GM23248 (cell line): ENCODE data around the gene ABLIM2. TPM values are rescaled to one million over a fixed set of nuclear protein-coding genes. Genes with fewer than 3 reads are reported as not detected.
A peak's percentile ranks its signal among the peaks of the same experiment; 100 is the strongest.

Experiments used
- DNase-seq: peaks from one replicate; pipeline ENCODE4 v3.0.0-alpha.2; 2015
- H2AFZ ChIP-seq: fragments of 200-600 bp; sonication (generic); 2 replicates; pipeline ENCODE4 v1.6.1; 2016; ENCODE audit warnings: antibody characterized with exemption
- H3F3A ChIP-seq: fragments of 200-600 bp; sonication (generic); 2 replicates; pipeline ENCODE4 v1.6.1; 2016; ENCODE audit warnings: mild to moderate bottlenecking, antibody characterized with exemption, mixed run types; ENCODE audit not compliant: insufficient read depth
- H3K27ac ChIP-seq: fragments of 200-600 bp; sonication (generic); 2 replicates; pipeline ENCODE4 v1.5.1; 2016; ENCODE audit warnings: mild to moderate bottlenecking
- H3K27me3 ChIP-seq: fragments of 200-600 bp; sonication (generic); replicated peaks from 2 replicates; pipeline ENCODE4 v1.6.1; 2016; ENCODE audit warnings: mild to moderate bottlenecking; ENCODE audit not compliant: insufficient read depth
- H3K36me3 ChIP-seq: fragments of 200-600 bp; sonication (generic); 2 replicates; pipeline ENCODE4 v1.6.1; 2016; ENCODE audit warnings: low read depth, mild to moderate bottlenecking
- H3K4me1 ChIP-seq: fragments of 200-600 bp; sonication (generic); 2 replicates; pipeline ENCODE4 v1.6.1; 2016; ENCODE audit warnings: mild to moderate bottlenecking; ENCODE audit not compliant: insufficient read depth
- H3K4me2 ChIP-seq: fragments of 200-600 bp; sonication (generic); one replicate; pipeline ENCODE4 v1.6.1; 2016; ENCODE audit warnings: mild to moderate bottlenecking; ENCODE audit not compliant: unreplicated experiment
- H3K4me3 ChIP-seq: fragments of 200-600 bp; sonication (generic); 2 replicates; pipeline ENCODE4 v1.5.1; 2016; ENCODE audit warnings: mild to moderate bottlenecking
- H3K79me2 ChIP-seq: fragments of 200-600 bp; sonication (generic); 2 replicates; pipeline ENCODE4 v1.6.1; 2016; ENCODE audit warnings: mild to moderate bottlenecking; ENCODE audit not compliant: insufficient read depth
- H3K9ac ChIP-seq: fragments of 200-600 bp; sonication (generic); 2 replicates; pipeline ENCODE4 v1.6.1; 2016; ENCODE audit warnings: mild to moderate bottlenecking
- H3K9me2 ChIP-seq: fragments of 200-600 bp; sonication (generic); 2 replicates; pipeline ENCODE4 v1.6.1; 2016; ENCODE audit warnings: mixed run types, mild to moderate bottlenecking, moderate library complexity; ENCODE audit not compliant: insufficient read depth
- H3K9me3 ChIP-seq: fragments of 200-600 bp; sonication (generic); one replicate; pipeline ENCODE4 v1.6.1; 2017; ENCODE audit warnings: low read depth
- H4K20me1 ChIP-seq: fragments of 200-600 bp; sonication (generic); 2 replicates; pipeline ENCODE4 v1.6.0; 2016; ENCODE audit not compliant: insufficient read depth
- EZH2 ChIP-seq: fragments of 200-600 bp; sonication (generic); IDR thresholded peaks from 2 replicates; pipeline ENCODE4 v1.6.1; 2018; ENCODE audit warnings: antibody characterized with exemption, mild to moderate bottlenecking; ENCODE audit not compliant: insufficient read depth, poor library complexity, severe bottlenecking
- EZH2phosphoT487 ChIP-seq: fragments of 200-600 bp; sonication (generic); IDR thresholded peaks from 2 replicates; pipeline ENCODE4 v1.6.1; 2018; ENCODE audit warnings: antibody characterized with exemption, moderate library complexity, mild to moderate bottlenecking, low read depth; ENCODE audit not compliant: insufficient read depth
- WGBS, 2 experiments: methylation state at CpG; one replicate each; pipeline ENCODE4 v1.1.6; 2015 to 2017; ENCODE audit warnings: low lambda C conversion rate in 2 of 2, low coverage in 1 of 2; ENCODE audit errors: missing lambda C conversion rate in 2 of 2; 5-methylcytosine and 5-hydroxymethylcytosine counted together
- in situ Hi-C: fragments of 300-500 bp; cut with MboI; formaldehyde crosslinking; loops from 2 replicates; pipeline ENCODE4 v1.15.0; 2020
- polyA plus RNA-seq: library from polyadenylated mRNA; unstranded; fragments of >200 nt; fragmentation: Nextera tagmentation; extraction: Ambion mirVana; gene quantifications from 2 replicates; pipeline ENCODE4 v1.2.1, GENCODE V29; 2016
- total RNA-seq: library from RNA; depleted of rRNA; stranded (reverse); fragments of >200 nt; shearing (Covaris generic); gene quantifications from 2 replicates; pipeline ENCODE4 v1.2.3, GENCODE V29; 2014

ABLIM2 gene
- total and polyA plus RNA-seq, 2 experiments from 2014 or later = not detected

GRCh38 chr4:8155048-8155447, 3.6 kb downstream of the ABLIM2 start:
- Histone ChIP-seq H3F3A (no peaks in the 10 kb centered on the region), H2AFZ (no peak overlapping the region), H3K27ac (no peak overlapping the region), H4K20me1 (no peaks in the 10 kb centered on the region), H3K4me2 (no peak overlapping the region), H3K9me3 (no peaks in the 10 kb centered on the region), H3K9ac (no peak overlapping the region), H3K4me3 (no peak overlapping the region), H3K79me2 (no peaks in the 10 kb centered on the region), H3K36me3 (no peaks in the 10 kb centered on the region), H3K4me1 (no peaks in the 10 kb centered on the region), H3K9me2 (no peaks in the 10 kb centered on the region), H3K27me3 (peaks cover 23% of the 10 kb centered on the region)
- 63 to 71% methylated on average over 6 of the region's 6 CpGs for WGBS, 2 experiments
- peak; percentile 44 for DNase-seq
- no peak for TF ChIP-seq EZH2
- no peak for TF ChIP-seq EZH2phosphoT487
- in situ Hi-C loops = no loop called here

- no peak for DNase-seq
- no peak overlapping the region for H3K4me3 ChIP-seq
- TF ChIP-seq EZH2 (no peak), EZH2phosphoT487 (no peak)
- no peak overlapping the region for H3K4me2 ChIP-seq
- no peaks in the 10 kb centered on the region for H3K79me2 ChIP-seq
- in situ Hi-C loops = no loop called here
- H3K4me1 ChIP-seq = no peaks in the 10 kb centered on the region
- H4K20me1 ChIP-seq = no peaks in the 10 kb centered on the region
- H3K9ac ChIP-seq = no peak overlapping the region
- no peaks in the 10 kb centered on the region for H3K36me3 ChIP-seq
- H3K27ac ChIP-seq = no peak overlapping the region
- peaks cover 23% of the 10 kb centered on the region for H3K27me3 ChIP-seq
- no peak overlapping the region for H2AFZ ChIP-seq
- no peaks in the 10 kb centered on the region for H3K9me3 ChIP-seq
- WGBS, 2 experiments = 57 to 61% methylated on average over 10 of the region's 10 CpGs
- H3F3A ChIP-seq = no peaks in the 10 kb centered on the region
- H3K9me2 ChIP-seq = no peaks in the 10 kb centered on the region
These were observed 5.2 kb downstream of the ABLIM2 start for GRCh38 chr4:8153441-8153840.

DNA sequence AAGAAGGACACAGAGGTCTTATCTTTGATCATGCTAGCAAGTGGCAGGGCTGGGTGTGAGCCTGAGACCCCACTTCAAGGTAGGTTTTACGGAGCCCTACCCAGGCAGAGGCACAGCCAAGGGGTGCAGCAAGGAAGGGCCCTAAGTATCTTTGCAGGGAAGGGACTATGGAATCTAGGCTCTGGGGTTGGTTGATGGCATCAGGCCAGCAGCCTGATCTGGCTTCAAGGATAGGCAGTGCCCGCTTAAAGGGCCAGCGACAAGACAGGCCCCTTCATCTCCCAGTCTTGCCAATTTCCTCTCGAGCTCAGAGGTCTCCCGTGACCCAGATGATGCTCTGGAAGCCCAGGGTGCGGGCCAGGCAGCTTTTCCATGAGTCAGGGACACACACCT, 5.8 kb downstream of the ABLIM2 start:
- no peaks in the 10 kb centered on the region for H3F3A ChIP-seq
- no peaks in the 10 kb centered on the region for H3K9me2 ChIP-seq
- in situ Hi-C loops = no loop called here
- no peaks in the 10 kb centered on the region for H3K9me3 ChIP-seq
- 38 to 56% methylated on average over 6 of the region's 6 CpGs for WGBS, 2 experiments
- TF ChIP-seq EZH2phosphoT487 (no peak), EZH2 (no peak)
- H3K36me3 ChIP-seq = no peaks in the 10 kb centered on the region
- DNase-seq = no peak
- H3K27ac ChIP-seq = no peak overlapping the region
- H2AFZ ChIP-seq = no peak overlapping the region
- H3K27me3 ChIP-seq = peaks cover 22% of the 10 kb centered on the region
- H3K4me2 ChIP-seq = no peak overlapping the region
- no peak overlapping the region for H3K4me3 ChIP-seq
- H3K4me1 ChIP-seq = no peaks in the 10 kb centered on the region
- H3K9ac ChIP-seq = no peak overlapping the region
- H4K20me1 ChIP-seq = no peaks in the 10 kb centered on the region
- H3K79me2 ChIP-seq = no peaks in the 10 kb centered on the region

- H3K79me2 ChIP-seq = no peaks in the 10 kb centered on the region
- in situ Hi-C loops = no loop called here
- no peaks in the 10 kb centered on the region for H3F3A ChIP-seq
- H3K9me3 ChIP-seq = no peaks in the 10 kb centered on the region
- no peak for DNase-seq
- H3K4me1 ChIP-seq = no peaks in the 10 kb centered on the region
- H3K27me3 ChIP-seq = peaks cover 19% of the 10 kb centered on the region
- H3K4me3 ChIP-seq = no peak overlapping the region
- no peak overlapping the region for H2AFZ ChIP-seq
- H3K9ac ChIP-seq = no peak overlapping the region
- no peaks in the 10 kb centered on the region for H3K36me3 ChIP-seq
- WGBS, 2 experiments = 81 to 82% methylated on average over 38 to 39 of the region's 39 CpGs
- H3K4me2 ChIP-seq = no peak overlapping the region
- TF ChIP-seq EZH2phosphoT487 (no peak), EZH2 (no peak)
- H4K20me1 ChIP-seq = no peaks in the 10 kb centered on the region
- H3K9me2 ChIP-seq = no peaks in the 10 kb centered on the region
- no peak overlapping the region for H3K27ac ChIP-seq
These were observed 6.3 kb downstream of the ABLIM2 start for GRCh38 chr4:8152090-8152864.
